Adrenal gland (tissue), 12 donors: ENCODE measurements around the gene ARMH3. TPM values are rescaled to one million over a fixed set of nuclear protein-coding genes. Genes with fewer than 3 reads are reported as not detected.

Source experiments
- DNase-seq, 7 donors: peaks; one replicate each; pipeline ENCODE4 v3.0.0-alpha.2; 2019 to 2020
- H3K27ac ChIP-seq, 5 donors: fragments of 200-600 bp; sonication (generic) in 4 of 5; 1 replicate in 3 of 5; 2 replicates in 2 of 5; pipeline versions ENCODE4 v1.5.1 to v1.8.0; 2016 to 2020; ENCODE audit warnings: mild to moderate bottlenecking in 1 of 5
- H3K27me3 ChIP-seq: fragments of 200-600 bp; 2 replicates; pipeline ENCODE4 v1.8.0; 2021
- H3K36me3 ChIP-seq, 2 donors: fragments of 200-600 bp; replicated peaks in 1 of 2; 1 replicate in 1 of 2; 2 replicates in 1 of 2; pipeline versions ENCODE4 v1.5.1 to v1.8.0; 2018 to 2022
- H3K4me1 ChIP-seq, 2 donors: fragments of 200-600 bp; replicated peaks in 1 of 2; 1 replicate in 1 of 2; 2 replicates in 1 of 2; pipeline versions ENCODE4 v1.5.1 to v1.8.0; 2018 to 2021
- H3K4me3 ChIP-seq, 4 donors: fragments of 200-600 bp; sonication (generic) in 3 of 4; one replicate each; pipeline ENCODE4 v1.5.1; 2016 to 2018
- H3K9me3 ChIP-seq, 3 donors: fragments of 200-600 bp; sonication (generic) in 1 of 3; replicated peaks in 1 of 3; 1 replicate in 2 of 3; 2 replicates in 1 of 3; pipeline versions ENCODE4 v1.5.1 to v1.8.0; 2016 to 2021
- CTCF ChIP-seq, 6 experiments: fragments of 450-650 bp in 4 of 6; fragments of 200-600 bp in 2 of 6; sonication (generic) in 1 of 6; IDR thresholded peaks; 1 replicate in 5 of 6; 2 replicates in 1 of 6; pipeline versions ENCODE4 v1.5.1 to v1.8.0; 2016 to 2021; ENCODE audit warnings: antibody characterized with exemption in 6 of 6, mild to moderate bottlenecking in 2 of 6, moderate library complexity in 1 of 6
- POLR2A ChIP-seq, 2 donors: fragments of 450-650 bp; IDR thresholded peaks; one replicate each; pipeline ENCODE4 v1.6.1; 2017; ENCODE audit warnings: antibody characterized with exemption in 2 of 2, mild to moderate bottlenecking in 2 of 2, moderate library complexity in 1 of 2
- WGBS, 4 donors: extraction: QIAGEN DNeasy Blood & Tissue Kit in 2 of 4; methylation state at CpG; one replicate each; pipeline versions ENCODE4 v1.1.5 to v1.1.7; 2013 to 2017; 5-methylcytosine and 5-hydroxymethylcytosine counted together
- intact Hi-C, 2 donors: fragments of 100-400 bp; cut with DNase I; formaldehyde crosslinking; loops; one replicate each; pipeline versions ENCODE4 v1.14.1 to v1.15.0; 2022 to 2023
- polyA plus RNA-seq, 3 donors: library from polyadenylated mRNA; stranded (reverse); fragments of 200-250 nt in 2 of 3; fragments of 350-450 nt in 1 of 3; fragmentation: Illumina TruSeq in 1 of 3; extraction: RNeasy Lipid Tissue Mini Kit (QIAGEN cat#74804) in 1 of 3; gene quantifications; one replicate each; pipeline ENCODE4 v1.2.3, GENCODE V29; 2013 to 2014
- total RNA-seq, 9 donors: library from RNA; depleted of rRNA in 4 of 9; stranded (reverse); fragments of >200 nt in 4 of 9; fragments of 120-200 nt in 1 of 9; fragmentation: NEBNext Ultra II Directional in 1 of 9; extraction: Animal tissue kit (Norgen Biotek cat#: 25700) in 1 of 9; gene quantifications; one replicate each; pipeline versions ENCODE4 v1.1.0 to v1.2.4, GENCODE V29; 2013 to 2023
- donor health status: healthy with polysubstance abuse.
- donor health status: Bipolar disorder and iron deficiency.
- donor health status: DM: yes; HTN: yes; CAD: no.
- donor health status: DM: no; HTN: no; CAD: no.
- donor health status: DM: no; HTN: no; CAD: no.
- donor health status: DM: yes; HTN: yes; CAD: no.

The ARMH3 gene
- total and polyA plus RNA-seq, 12 donors: 12.6 to 29.7 (median 17.4) TPM

- no peaks in the 10 kb centered on the region for H3K27me3 ChIP-seq
- no peak for DNase-seq
- TF ChIP-seq POLR2A (IDR thresholded peaks at IDR 0.05) (no peak), CTCF (IDR thresholded peaks at IDR 0.05) (no peak)
- H3K4me3 ChIP-seq: no peak overlapping the region
- no peaks in the 10 kb centered on the region for H3K4me1 ChIP-seq
- H3K27ac ChIP-seq: no peak overlapping the region
- intact Hi-C loops: no loop called here
- no peaks in the 10 kb centered on the region for H3K9me3 ChIP-seq
- H3K36me3 ChIP-seq: no peaks in the 10 kb centered on the region
Observed at GRCh38 chr10:101874252-101874651, 181.7 kb downstream of the ARMH3 start.

GRCh38 chr10:101867931-101868330, 188.0 kb downstream of the ARMH3 start:
- no peak for TF ChIP-seq CTCF (IDR thresholded peaks at IDR 0.05)
- no peak for TF ChIP-seq POLR2A (IDR thresholded peaks at IDR 0.05)
- Histone ChIP-seq H3K4me3 (no peak overlapping the region), H3K9me3 (no peaks in the 10 kb centered on the region), H3K27me3 (no peaks in the 10 kb centered on the region), H3K27ac (no peak overlapping the region), H3K4me1 (no peaks in the 10 kb centered on the region), H3K36me3 (no peaks in the 10 kb centered on the region)
- 63 to 79% (median 71%) methylated on average over 1 of the region's 1 CpG for WGBS, 4 donors
- intact Hi-C loops: no loop called here
- no peak for DNase-seq

GRCh38 chr10:101859530-101859929, 196.4 kb downstream of the ARMH3 start:
- peaks cover 7 to 15% of the 10 kb centered on the region in 2 donors for H3K4me1 ChIP-seq
- intact Hi-C loops: no loop called here
- WGBS, 4 donors: 96 to 97% (median 96%) methylated on average over 2 of the region's 2 CpGs
- H3K27ac ChIP-seq: no peak overlapping the region
- peaks cover 0 to 8% (median 0%) of the 10 kb centered on the region in 3 donors for H3K9me3 ChIP-seq
- no peak overlapping the region for H3K4me3 ChIP-seq
- TF ChIP-seq POLR2A (IDR thresholded peaks at IDR 0.05) (no peak), CTCF (IDR thresholded peaks at IDR 0.05) (no peak)
- H3K36me3 ChIP-seq: no peaks in the 10 kb centered on the region
- no peak for DNase-seq
- H3K27me3 ChIP-seq: no peaks in the 10 kb centered on the region

GRCh38 chr10:101858723-101859500, 197.1 kb downstream of the ARMH3 start:
- Histone ChIP-seq H3K27me3 (no peaks in the 10 kb centered on the region), H3K36me3 (no peaks in the 10 kb centered on the region), H3K4me1 (peaks cover 7 to 15% of the 10 kb centered on the region in 2 donors), H3K9me3 (peaks cover 0 to 8% (median 0%) of the 10 kb centered on the region in 3 donors), H3K27ac (peak overlapping the region in 1 of 5 donors; percentile 20), H3K4me3 (no peak overlapping the region)
- 43 to 76% (median 49%) methylated on average over 3 of the region's 3 CpGs for WGBS, 4 donors
- TF ChIP-seq CTCF (IDR thresholded peaks at IDR 0.05) (no peak), POLR2A (IDR thresholded peaks at IDR 0.05) (no peak)
- no peak for DNase-seq
- intact Hi-C loops: no loop called here
